ENCODE data around the gene TOR1A. TPM values are rescaled to one million over a fixed set of nuclear protein-coding genes. Genes with fewer than 3 reads are reported as not detected.

Gene TOR1A
- total and polyA plus RNA-seq, 8 donors = 32.0 to 40.0 (median 36.3) TPM

DNA sequence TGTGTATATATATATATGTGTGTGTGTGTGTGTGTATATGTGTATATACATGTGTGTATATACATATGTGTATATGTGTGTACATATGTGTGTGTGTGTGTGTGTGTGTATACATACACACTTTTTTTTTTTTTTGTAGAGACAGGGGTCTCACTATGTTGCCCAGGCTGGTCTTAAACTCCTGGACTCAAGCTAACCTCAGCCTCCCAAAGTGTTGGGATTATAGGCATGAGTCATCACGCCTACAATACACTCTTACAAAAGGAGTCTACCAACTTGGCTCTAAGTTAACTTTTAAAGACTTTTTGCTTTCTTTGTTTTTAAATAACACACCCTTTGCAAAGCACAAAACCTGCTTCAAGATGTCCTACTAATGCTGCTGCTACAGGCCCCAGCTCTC is 9.0 kb upstream of the TOR1A start:
- TF ChIP-seq, protein P1, sequence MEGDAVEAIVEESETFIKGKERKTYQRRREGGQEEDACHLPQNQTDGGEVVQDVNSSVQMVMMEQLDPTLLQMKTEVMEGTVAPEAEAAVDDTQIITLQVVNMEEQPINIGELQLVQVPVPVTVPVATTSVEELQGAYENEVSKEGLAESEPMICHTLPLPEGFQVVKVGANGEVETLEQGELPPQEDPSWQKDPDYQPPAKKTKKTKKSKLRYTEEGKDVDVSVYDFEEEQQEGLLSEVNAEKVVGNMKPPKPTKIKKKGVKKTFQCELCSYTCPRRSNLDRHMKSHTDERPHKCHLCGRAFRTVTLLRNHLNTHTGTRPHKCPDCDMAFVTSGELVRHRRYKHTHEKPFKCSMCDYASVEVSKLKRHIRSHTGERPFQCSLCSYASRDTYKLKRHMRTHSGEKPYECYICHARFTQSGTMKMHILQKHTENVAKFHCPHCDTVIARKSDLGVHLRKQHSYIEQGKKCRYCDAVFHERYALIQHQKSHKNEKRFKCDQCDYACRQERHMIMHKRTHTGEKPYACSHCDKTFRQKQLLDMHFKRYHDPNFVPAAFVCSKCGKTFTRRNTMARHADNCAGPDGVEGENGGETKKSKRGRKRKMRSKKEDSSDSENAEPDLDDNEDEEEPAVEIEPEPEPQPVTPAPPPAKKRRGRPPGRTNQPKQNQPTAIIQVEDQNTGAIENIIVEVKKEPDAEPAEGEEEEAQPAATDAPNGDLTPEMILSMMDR (IDR thresholded peaks at IDR 0.05) = no peak
- intact Hi-C loops (cut with DNase I) = no loop called here
- Histone ChIP-seq H3K27ac (no peak overlapping the region), H3K4me3 (no peak overlapping the region), H3K27me3 (no peaks in the 10 kb centered on the region), H3K4me1 (peaks cover 9 to 35% of the 10 kb centered on the region in 2 donors), H3K9me3 (no peaks in the 10 kb centered on the region), H3K36me3 (peaks cover 0 to 52% of the 10 kb centered on the region in 2 donors)
- ATAC-seq (no peak), DNase-seq (no peak)

DNA sequence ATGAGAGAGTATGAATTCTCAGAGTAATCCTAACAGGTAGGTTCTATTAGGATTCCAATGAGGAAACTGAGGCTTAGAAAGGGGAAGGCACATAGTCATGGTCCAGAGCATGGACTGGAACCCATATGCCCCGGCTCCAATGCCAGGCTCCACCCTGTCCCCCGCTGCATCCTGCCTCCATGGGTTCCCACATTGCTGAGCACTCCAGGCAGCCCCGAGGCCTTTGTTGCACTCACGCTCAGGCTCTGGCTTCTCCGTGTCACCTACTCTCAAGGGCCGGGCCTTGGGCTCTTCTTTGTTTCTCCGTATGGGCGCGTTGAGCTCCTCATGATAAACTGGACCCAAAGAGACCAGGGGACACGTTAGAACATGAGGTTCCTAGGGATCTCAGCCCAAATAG is 5.0 kb upstream of the TOR1A start:
- Histone ChIP-seq H3K36me3 (peaks cover 0 to 66% of the 10 kb centered on the region in 2 donors), H3K4me3 (no peak overlapping the region), H3K27ac (no peak overlapping the region), H3K9me3 (no peaks in the 10 kb centered on the region), H3K4me1 (peaks cover 3 to 6% of the 10 kb centered on the region in 2 donors), H3K27me3 (no peaks in the 10 kb centered on the region)
- DNase-seq = no peak
- intact Hi-C loops (cut with DNase I) = no loop called here
- no peak for ATAC-seq
- TF ChIP-seq, protein P1 (IDR thresholded peaks at IDR 0.05) = no peak

DNA sequence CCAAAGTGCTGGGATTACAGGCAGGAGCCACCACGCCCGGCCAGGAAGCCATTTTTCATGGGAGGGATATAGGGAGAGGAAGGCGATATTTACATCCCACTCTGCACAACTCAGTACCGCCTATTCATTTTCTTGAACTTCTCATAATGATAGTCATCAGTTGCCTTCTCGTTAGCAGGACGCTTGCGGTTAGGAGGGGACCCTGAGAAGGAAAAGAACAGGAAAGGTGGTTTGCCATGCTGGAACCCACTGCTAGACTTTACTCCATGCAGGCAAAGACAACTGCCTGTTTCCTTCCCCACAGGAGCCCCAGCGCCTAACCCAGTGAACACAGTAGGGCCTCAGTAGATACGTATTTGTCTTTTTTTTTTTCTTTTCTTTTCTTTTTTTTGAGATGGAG is 4.1 kb upstream of the TOR1A start:
- peaks cover 0 to 2% of the 10 kb centered on the region in 2 donors for H3K4me1 ChIP-seq
- no peak for ATAC-seq
- H3K27ac ChIP-seq = no peak overlapping the region
- H3K36me3 ChIP-seq = peaks cover 0 to 63% of the 10 kb centered on the region in 2 donors
- no peaks in the 10 kb centered on the region for H3K27me3 ChIP-seq
- intact Hi-C loops (cut with DNase I) = no loop called here
- no peak for DNase-seq
- TF ChIP-seq, protein P1 (IDR thresholded peaks at IDR 0.05) = no peak
- H3K4me3 ChIP-seq = no peak overlapping the region
- no peaks in the 10 kb centered on the region for H3K9me3 ChIP-seq

DNA sequence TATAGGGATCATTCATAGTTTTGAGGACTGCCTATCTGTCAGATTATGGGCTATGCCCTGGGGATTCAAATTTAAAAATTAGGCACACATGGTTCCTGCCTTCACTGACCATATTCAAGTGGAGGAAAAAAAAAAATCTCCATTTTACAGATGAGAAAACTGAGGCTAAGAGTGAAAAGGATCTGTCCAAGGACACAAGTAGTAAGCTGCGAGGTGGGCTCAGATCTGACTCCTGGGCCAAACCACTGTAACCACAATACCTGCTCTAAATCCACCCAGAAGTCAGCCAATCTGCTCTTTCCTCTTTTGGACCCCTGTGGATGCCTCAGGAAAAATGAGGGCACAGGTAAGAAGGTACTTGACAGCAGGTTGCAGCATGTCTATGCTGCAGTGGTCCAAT is 2.8 kb upstream of the TOR1A start:
- H3K4me1 ChIP-seq = peaks cover 0 to 15% of the 10 kb centered on the region in 2 donors
- H3K4me3 ChIP-seq = no peak overlapping the region
- intact Hi-C loops (cut with DNase I) = no loop called here
- ATAC-seq (no peak), DNase-seq (no peak)
- TF ChIP-seq, protein P1 (IDR thresholded peaks at IDR 0.05) = no peak
- no peaks in the 10 kb centered on the region for H3K9me3 ChIP-seq
- no peak overlapping the region for H3K27ac ChIP-seq
- H3K36me3 ChIP-seq = peaks cover 0 to 60% of the 10 kb centered on the region in 2 donors
- no peaks in the 10 kb centered on the region for H3K27me3 ChIP-seq

DNA sequence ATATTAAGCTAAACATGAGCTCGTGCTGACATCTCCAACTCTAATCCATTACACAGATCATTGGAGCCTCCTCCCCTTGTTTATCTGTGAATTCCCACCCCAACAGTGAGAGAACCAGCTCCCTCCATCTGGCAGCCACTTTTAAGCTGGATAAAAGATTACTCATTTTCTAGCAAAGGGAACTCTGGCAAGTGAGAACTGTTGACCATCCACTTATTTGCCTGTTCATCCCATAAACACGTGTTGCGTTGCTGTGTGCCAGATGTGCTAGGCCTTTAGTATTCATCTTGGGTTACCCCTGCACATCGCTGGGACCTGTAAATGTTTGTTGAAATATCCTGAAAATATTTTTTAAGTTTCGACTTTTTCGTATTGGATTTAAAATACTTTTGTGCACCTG is 2.4 kb upstream of the TOR1A start:
- DNase-seq = no peak
- H3K36me3 ChIP-seq = peaks cover 0 to 60% of the 10 kb centered on the region in 2 donors
- intact Hi-C loops (cut with DNase I) = no loop called here
- H3K9me3 ChIP-seq = no peaks in the 10 kb centered on the region
- TF ChIP-seq, protein P1 (IDR thresholded peaks at IDR 0.05) = no peak
- no peak overlapping the region for H3K4me3 ChIP-seq
- no peak for ATAC-seq
- H3K27ac ChIP-seq = no peak overlapping the region
- H3K4me1 ChIP-seq = peaks cover 0 to 17% of the 10 kb centered on the region in 2 donors
- H3K27me3 ChIP-seq = no peaks in the 10 kb centered on the region
